Mesothelial cell of epicardium (in vitro differentiated cells): Measurements from ENCODE around the gene FAM180B. TPM values are rescaled to one million over a fixed set of nuclear protein-coding genes. Genes with fewer than 3 reads are reported as not detected.

ENCODE experiments used
- DNase-seq, 2 experiments: peaks; one replicate each; pipeline ENCODE4 v3.0.0; 2021; ENCODE audit warnings: low spot score in 2 of 2; ENCODE audit not compliant: unreplicated experiment in 2 of 2
- H3K27ac Mint-ChIP-seq: 2 replicates; pipeline ENCODE4 v1.8.0; 2021; ENCODE audit warnings: mixed read lengths
- H3K27me3 Mint-ChIP-seq: 2 replicates; pipeline ENCODE4 v1.8.0; 2021; ENCODE audit warnings: low read depth, mixed read lengths
- H3K36me3 Mint-ChIP-seq: 2 replicates; pipeline ENCODE4 v1.8.0; 2021; ENCODE audit warnings: mixed read lengths
- H3K4me1 Mint-ChIP-seq: 2 replicates; pipeline ENCODE4 v1.8.0; 2021; ENCODE audit warnings: mixed read lengths
- H3K4me3 Mint-ChIP-seq: 2 replicates; pipeline ENCODE4 v1.8.0; 2021; ENCODE audit warnings: mild to moderate bottlenecking, moderate library complexity, mixed read lengths
- H3K9me3 Mint-ChIP-seq: 2 replicates; pipeline ENCODE4 v1.8.0; 2021; ENCODE audit warnings: mixed read lengths
- CTCF ChIP-seq: fragments of 200-600 bp; sonication (generic); IDR thresholded peaks from one replicate; pipeline ENCODE4 v1.5.0; 2021; ENCODE audit warnings: antibody characterized with exemption; ENCODE audit not compliant: unreplicated experiment
- total RNA-seq: library from RNA; stranded (reverse); gene quantifications from 3 replicates; pipeline ENCODE4 v1.2.1, GENCODE V29; 2021

The FAM180B gene
- total RNA-seq, 1 donor from 2014 or later = 0.36 TPM

GRCh38 chr11:47605921-47606320 lies 19.4 kb downstream of the FAM180B start:
- no peaks in the 10 kb centered on the region for H3K9me3 Mint-ChIP-seq
- no peak for TF ChIP-seq CTCF
- no peak overlapping the region for H3K27ac Mint-ChIP-seq
- peaks cover 9% of the 10 kb centered on the region for H3K36me3 Mint-ChIP-seq
- peaks cover 14% of the 10 kb centered on the region for H3K4me1 Mint-ChIP-seq
- no peak overlapping the region for H3K4me3 Mint-ChIP-seq
- no peak for DNase-seq
- no peaks in the 10 kb centered on the region for H3K27me3 Mint-ChIP-seq

DNA sequence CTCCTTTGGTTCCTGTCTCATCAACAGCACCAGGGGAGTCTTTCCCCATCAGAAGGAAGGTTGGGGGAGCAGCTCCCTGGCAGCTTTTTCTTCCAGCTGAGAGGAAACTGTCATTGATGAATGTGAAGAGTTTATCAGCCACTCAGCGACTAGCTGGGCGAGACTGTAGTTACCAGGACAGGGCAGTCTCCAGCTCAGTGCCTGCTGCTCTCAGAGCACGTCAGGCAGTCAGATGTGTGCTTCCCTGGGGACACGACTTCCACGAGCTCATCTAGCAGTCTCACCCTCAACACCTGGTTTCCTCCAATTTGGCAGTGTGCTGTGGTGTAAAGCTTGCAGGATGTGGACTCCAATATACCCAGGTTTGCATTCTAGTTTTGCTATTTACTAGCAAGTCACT lies 20.3 kb downstream of the FAM180B start:
- Mint-ChIP-seq H3K27ac (no peak overlapping the region), H3K27me3 (no peaks in the 10 kb centered on the region), H3K36me3 (peaks cover 9% of the 10 kb centered on the region), H3K4me3 (no peak overlapping the region), H3K9me3 (no peaks in the 10 kb centered on the region), H3K4me1 (peaks cover 14% of the 10 kb centered on the region)
- TF ChIP-seq CTCF = no peak
- no peak for DNase-seq

GRCh38 chr11:47607380-47607779 lies 20.9 kb downstream of the FAM180B start:
- H3K4me3 Mint-ChIP-seq = no peak overlapping the region
- peaks cover 10% of the 10 kb centered on the region for H3K36me3 Mint-ChIP-seq
- peaks cover 14% of the 10 kb centered on the region for H3K4me1 Mint-ChIP-seq
- no peaks in the 10 kb centered on the region for H3K9me3 Mint-ChIP-seq
- no peak for DNase-seq
- H3K27ac Mint-ChIP-seq = peak overlapping the region; percentile 5
- no peak for TF ChIP-seq CTCF
- H3K27me3 Mint-ChIP-seq = no peaks in the 10 kb centered on the region

- Mint-ChIP-seq H3K4me1 (peaks cover 14% of the 10 kb centered on the region), H3K27me3 (no peaks in the 10 kb centered on the region), H3K36me3 (peaks cover 10% of the 10 kb centered on the region), H3K9me3 (no peaks in the 10 kb centered on the region), H3K4me3 (no peak overlapping the region), H3K27ac (no peak overlapping the region)
- no peak for DNase-seq
- TF ChIP-seq CTCF = no peak
Observed at GRCh38 chr11:47609675-47610074, 23.2 kb downstream of the FAM180B start.

- no peak overlapping the region for H3K4me3 Mint-ChIP-seq
- TF ChIP-seq CTCF = no peak
- H3K36me3 Mint-ChIP-seq = peaks cover 10% of the 10 kb centered on the region
- DNase-seq = no peak
- H3K4me1 Mint-ChIP-seq = peaks cover 10% of the 10 kb centered on the region
- H3K9me3 Mint-ChIP-seq = no peaks in the 10 kb centered on the region
- no peak overlapping the region for H3K27ac Mint-ChIP-seq
- no peaks in the 10 kb centered on the region for H3K27me3 Mint-ChIP-seq
Observed at GRCh38 chr11:47611348-47611794, 24.9 kb downstream of the FAM180B start.

DNA sequence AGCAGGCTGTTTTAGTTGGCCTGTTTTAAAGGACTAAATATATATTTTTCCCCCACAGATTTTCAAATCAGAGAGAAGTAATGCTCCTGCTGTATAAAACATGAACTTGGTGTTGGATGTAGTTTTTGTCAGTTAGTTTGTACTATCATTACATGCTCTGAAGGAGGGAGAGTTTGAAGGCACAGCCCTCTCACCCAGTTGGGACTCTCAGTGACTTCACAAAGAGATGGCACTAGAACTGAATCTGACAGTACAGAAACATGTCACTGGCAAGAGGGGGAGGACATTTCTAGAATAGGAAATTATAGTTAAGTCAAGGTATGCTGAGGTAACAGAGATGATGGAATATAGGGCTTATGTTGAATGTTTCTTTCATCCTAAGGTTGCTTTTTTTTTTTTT lies 28.8 kb downstream of the FAM180B start:
- DNase-seq = no peak
- H3K27me3 Mint-ChIP-seq = no peaks in the 10 kb centered on the region
- no peaks in the 10 kb centered on the region for H3K4me1 Mint-ChIP-seq
- H3K27ac Mint-ChIP-seq = no peak overlapping the region
- no peak for TF ChIP-seq CTCF
- H3K4me3 Mint-ChIP-seq = no peak overlapping the region
- peaks cover 6% of the 10 kb centered on the region for H3K36me3 Mint-ChIP-seq
- no peaks in the 10 kb centered on the region for H3K9me3 Mint-ChIP-seq
